ENCODE measurements around the gene INTS11.

GRCh38 chr1:1360506-1361169 lies 36.2 kb upstream of the INTS11 start:
- TF ChIP-seq CTCF (IDR thresholded peaks at IDR 0.05): no peak
- TF ChIP-seq RNF2 (IDR thresholded peaks at IDR 0.05; ENCODE audit: borderline replicate concordance, low read depth): no peak
- TF ChIP-seq CBX8 (IDR thresholded peaks at IDR 0.05): no peak
- TF ChIP-seq CHD2 (IDR thresholded peaks at IDR 0.05; ENCODE audit: low read length, partially characterized antibody): no peak
- no peak for TF ChIP-seq ELK1 (IDR thresholded peaks at IDR 0.05; ENCODE audit: low read depth, low read length)
- no peak for TF ChIP-seq POLR2A (IDR thresholded peaks at IDR 0.05; ENCODE audit: low read length)
- no peak for TF ChIP-seq EP300 (IDR thresholded peaks at IDR 0.05)
- TF ChIP-seq RCOR1 (IDR thresholded peaks at IDR 0.05; ENCODE audit: low read depth, low read length): no peak
- no peak for TF ChIP-seq MYC (IDR thresholded peaks at IDR 0.05; ENCODE audit: borderline replicate concordance, low read length)
- TF ChIP-seq CEBPB (IDR thresholded peaks at IDR 0.05): no peak
- TF ChIP-seq ZC3H11A (IDR thresholded peaks at IDR 0.05): no peak
- TF ChIP-seq RFX5 (IDR thresholded peaks at IDR 0.05): no peak

Data from A549 (cell line).